Head of caudate nucleus (tissue), 42 donors: ENCODE data around the gene GFRA1.

ENCODE experiments used
- DNase-seq, 42 donors: peaks; one replicate each; pipeline versions ENCODE4 v3.0.0 to v3.0.0-alpha.2; 2020 to 2021; ENCODE audit warnings: mixed read lengths in 7 of 42
- intact Hi-C: fragments of 100-400 bp; cut with DNase I; formaldehyde crosslinking; loops from one replicate; pipeline ENCODE4 v1.15.0; 2022

GFRA1 gene

DNA sequence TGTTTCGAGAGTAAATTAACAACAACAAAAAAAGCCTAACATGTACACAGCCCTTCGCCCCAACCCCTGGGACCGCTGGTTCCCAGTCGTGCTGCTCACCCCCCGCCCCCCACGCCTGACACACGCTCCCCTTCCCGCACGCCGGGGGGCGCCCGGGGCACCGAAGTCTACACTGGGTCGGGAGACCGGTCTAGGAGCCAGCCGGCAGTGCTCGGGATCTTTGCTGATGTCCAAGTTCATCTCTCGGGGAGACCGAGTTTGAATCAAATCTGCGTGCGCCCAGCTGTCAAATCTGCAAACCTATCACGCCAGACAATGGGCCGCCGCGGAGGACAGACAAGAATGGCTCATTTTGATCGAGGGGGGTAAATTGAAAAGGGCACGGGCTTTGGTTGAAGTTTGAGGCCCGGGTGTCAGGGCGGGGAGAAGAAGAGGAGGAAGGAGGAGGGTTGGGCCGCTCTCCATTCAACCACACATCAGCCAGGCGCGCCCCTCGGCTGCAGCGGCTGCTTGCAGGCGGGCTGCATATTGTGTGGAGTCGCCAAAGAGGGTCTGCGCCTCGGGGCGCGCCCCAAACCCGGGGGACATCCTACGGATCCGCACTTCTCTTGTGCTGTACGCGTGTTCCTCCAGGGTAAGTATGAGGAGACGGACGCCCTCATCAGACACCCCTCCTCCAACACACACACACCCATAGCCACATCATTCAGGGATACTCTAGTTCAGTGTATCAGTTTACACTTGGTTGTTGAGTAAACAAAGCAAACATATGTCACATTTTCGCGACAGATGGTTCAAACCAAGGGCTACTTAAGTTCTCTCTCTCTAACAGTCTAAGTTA is 1.3 kb upstream of the GFRA1 start:
- intact Hi-C loops, result loop anchor here (5.0 kb wide), 1 partner anchor 162 kb away; no protein-coding TSS in a partner anchor
- DNase-seq, result peak in 35 of 42 donors; percentile 13 to 72 (median 48)

- peak in 34 of 42 donors; percentile 13 to 67 (median 35) for DNase-seq
- intact Hi-C loops, result loop anchor here (5.0 kb wide), 1 partner anchor 160 kb away; no protein-coding TSS in a partner anchor
Measured at GRCh38 chr10:116271593-116272439, 1.2 kb downstream of the GFRA1 start.

DNA sequence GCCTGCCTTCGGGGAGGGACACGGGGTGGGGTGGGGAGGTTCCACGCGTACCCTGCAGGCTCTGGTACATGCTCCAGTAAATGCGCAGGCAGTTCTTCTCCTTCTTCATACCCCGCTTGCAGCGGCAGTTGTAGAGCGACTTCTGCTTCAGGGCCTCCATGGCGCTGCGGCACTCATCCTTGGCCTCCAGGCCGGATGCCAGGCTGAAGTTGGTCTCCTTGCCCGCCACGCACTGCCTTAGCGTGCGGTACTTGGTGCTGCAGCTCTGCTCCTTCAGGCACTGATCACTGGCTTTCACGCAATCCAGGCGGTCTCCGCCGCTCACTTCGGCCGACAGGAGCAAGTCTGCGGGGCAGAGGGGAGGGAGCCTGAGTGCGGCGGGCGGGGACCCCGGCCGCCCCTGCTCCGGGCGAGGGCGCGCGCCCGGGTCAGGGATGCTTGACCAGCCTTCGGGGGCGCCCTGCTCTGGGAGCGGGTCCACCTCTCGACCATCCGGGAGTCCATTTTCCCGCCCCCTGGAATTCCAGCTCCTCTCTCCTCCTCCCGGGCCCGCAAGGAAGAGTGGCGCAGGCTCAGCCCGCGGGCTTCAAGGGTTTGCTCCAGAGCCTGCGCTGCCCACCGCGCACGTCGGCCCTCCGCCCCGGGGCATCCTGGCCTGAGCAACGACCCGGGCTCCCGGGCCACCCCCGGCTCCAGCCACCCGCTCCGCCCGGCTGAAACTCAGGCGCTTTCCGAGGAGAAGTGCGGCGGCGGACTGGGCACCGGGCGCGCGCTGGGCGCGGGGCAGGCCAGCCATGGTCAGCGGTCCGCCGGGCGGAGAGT is 2.0 kb downstream of the GFRA1 start:
- intact Hi-C loops, result loop anchor here (5.0 kb wide), 1 partner anchor 159 kb away; no protein-coding TSS in a partner anchor
- DNase-seq, result peak in 14 of 42 donors; percentile 12 to 44 (median 22)

- DNase-seq, result no peak
- intact Hi-C loops, result loop anchor here (5.0 kb wide), 1 partner anchor 158 kb away; no protein-coding TSS in a partner anchor
Measured at GRCh38 chr10:116270126-116270770, 2.8 kb downstream of the GFRA1 start.

- peak in 22 of 42 donors; percentile 20 to 64 (median 44) for DNase-seq
- intact Hi-C loops, result loop anchor here (5.0 kb wide), 1 partner anchor 157 kb away; no protein-coding TSS in a partner anchor
Measured at GRCh38 chr10:116269619-116270018, 3.4 kb downstream of the GFRA1 start.

DNA sequence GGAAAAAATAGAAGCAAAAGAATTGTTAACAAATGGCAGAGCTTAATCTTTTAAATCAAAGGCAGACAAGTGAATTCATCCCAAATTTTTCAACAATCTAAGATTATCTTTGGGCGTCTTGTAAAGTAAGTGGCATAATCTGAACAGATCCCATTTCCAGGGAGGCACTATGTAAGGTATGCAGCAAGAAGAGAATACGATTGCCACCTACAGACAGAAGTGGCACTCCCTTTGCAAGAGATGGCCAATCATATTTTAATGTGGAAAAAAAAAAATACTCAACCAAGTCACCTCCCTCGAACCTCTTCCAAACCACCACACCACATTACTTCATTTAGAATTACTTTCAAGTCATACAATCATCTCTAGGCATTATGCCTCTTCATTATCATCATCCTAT is 4.0 kb downstream of the GFRA1 start:
- peak in 4 of 42 donors; percentile 20 to 54 (median 32) for DNase-seq
- intact Hi-C loops, result no loop called here

- intact Hi-C loops, result no loop called here
Measured at GRCh38 chr10:116265686-116266085, 7.3 kb downstream of the GFRA1 start.

DNA sequence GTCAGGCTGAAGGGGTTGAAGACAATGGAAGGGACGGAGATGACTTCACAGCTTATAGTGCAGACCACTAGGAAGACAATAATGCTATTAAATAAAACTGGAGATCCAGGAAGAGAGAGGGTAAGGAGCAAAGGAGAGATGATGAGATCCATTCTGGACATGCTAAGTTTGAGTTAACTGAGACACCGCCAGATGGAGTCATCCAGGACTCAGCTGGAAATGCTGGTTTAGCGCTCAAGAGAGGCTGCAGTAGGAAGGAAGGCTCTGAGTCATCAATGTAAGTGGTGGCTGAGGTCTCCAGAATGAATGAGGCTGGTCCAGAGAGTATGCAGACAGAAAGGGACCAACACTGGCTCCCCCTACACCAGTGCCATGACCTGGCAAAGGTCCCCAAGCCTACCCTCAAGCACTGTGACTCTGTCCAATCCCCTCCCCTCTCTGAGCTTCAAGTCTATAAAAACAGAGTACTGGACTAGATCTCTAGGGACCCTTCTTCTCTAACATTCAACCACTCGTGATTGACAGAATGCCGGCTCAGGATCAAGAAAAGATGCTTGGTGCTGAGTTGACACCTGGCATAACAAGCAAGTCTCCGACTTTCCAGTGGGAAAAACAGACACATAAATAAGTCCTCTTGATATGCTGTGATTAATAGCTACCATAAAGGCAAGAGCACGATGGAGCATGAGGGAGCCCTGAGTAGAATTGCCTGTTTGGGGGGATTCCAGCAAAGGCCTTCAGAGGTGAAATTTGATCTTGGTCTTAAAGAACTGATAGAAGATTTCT is 8.9 kb downstream of the GFRA1 start:
- DNase-seq, result no peak
- intact Hi-C loops, result no loop called here

More at GRCh38 chr10:116265686-116266085, 7.3 kb downstream of the GFRA1 start:
- DNase-seq, result no peak

- DNase-seq, result no peak
- intact Hi-C loops, result no loop called here
Measured at GRCh38 chr10:116262678-116263077, 10.3 kb downstream of the GFRA1 start.

DNA sequence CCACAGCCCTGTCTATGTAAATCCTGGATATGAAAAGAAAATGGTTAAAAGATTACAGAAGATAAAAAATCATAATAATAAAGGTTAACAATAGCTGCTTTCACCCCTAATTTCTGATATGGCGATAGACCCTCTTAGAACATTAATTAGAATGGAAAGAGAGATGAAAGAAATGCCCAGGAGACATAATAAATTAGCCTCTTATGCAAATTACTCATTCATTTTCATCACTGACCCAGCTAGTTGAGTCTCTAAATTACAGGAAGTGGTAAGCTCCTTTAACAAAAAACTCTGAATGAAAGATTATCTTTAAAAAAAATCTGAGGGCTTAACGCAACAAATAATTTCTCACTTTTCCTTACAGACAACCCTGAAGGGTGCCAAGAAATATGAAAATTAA is 12.4 kb downstream of the GFRA1 start:
- DNase-seq, result no peak
- intact Hi-C loops, result no loop called here

DNA sequence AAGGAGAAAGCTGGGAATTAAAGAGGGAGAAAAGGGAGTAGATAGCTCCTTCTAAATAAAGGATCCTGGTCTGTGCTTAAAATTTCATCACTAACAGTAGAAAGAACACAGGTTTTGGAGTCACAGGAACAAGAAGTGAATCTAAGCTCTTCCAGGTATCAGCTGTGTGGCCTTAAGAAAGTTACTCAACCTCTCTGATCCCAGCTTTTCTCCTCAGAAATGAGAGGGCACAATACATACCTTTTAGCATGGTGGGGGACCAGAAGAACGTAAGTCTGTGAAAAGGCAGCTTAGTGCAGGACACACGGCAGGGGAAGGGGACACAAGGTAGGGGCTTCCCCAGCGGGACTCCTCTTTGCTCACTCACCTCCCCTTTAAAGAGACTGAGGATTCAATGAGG is 13.4 kb downstream of the GFRA1 start:
- intact Hi-C loops, result no loop called here
- DNase-seq, result no peak

- DNase-seq, result no peak
- intact Hi-C loops, result no loop called here
Measured at GRCh38 chr10:116257785-116258184, 15.2 kb downstream of the GFRA1 start.

DNA sequence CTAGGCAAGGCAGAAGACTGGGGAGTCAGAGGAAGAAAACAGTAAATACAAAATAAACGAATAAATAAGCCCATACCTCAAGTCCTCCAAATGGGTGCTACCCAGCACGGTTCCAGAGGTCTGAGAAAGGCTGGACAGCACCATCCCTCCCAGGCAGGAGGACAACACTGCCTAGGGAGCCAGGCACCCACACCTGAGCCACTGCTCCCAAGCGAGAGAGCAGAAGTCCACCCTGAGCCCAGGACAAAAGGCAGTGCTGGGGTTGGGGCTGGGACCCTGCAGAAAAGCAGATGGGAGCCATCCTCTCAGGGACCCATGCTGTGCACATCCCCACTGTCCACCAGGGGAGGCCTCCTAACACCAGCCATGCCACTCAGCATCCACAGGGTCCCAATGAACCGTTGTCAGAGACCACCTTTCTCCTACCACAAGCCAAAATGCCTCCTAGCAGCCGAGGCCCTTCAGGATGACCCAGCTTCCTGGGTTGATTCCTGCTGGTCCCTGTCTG is 16.2 kb downstream of the GFRA1 start:
- intact Hi-C loops, result no loop called here
- DNase-seq, result no peak

DNA sequence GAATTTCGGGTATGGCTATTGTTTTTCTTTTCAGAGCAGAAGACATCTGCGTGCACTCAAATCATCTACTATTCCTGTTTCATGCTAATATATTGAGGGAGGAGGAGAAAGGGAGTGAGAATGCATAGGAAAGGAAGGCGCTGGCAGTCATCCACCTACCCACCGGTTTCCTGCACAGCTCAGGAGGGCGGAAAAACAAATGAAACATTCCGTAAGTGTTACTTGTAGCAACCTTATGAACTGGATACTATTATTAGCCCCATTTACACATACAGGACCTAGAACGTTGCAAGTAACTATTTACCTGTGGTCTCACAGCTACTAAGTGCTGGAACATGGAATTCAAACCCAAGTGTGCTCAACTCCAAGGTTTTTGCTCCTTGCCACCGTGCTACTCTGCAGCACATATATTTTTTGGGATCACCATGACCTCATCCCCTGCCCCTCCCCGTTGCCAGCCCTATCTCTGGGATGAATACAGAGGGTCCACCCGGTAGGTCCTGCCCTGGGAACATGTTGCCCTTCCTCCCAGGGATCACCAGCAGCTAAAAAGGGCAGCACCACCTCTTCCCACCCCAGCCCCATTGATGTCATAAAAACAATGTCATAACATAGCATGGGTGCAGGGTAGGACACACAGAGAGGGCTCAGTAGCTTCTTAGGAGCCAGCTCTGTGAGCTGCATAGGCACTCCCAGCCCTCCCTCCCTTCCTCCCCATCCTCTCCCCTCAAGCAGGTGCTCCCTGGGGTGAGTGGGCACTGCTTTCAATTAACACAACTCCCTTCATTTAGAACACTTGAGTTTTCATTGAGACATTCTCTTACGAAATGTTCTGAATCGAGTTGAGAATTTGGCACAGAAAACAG is 16.9 kb downstream of the GFRA1 start:
- peak in 10 of 42 donors; percentile 12 to 61 (median 42) for DNase-seq
- intact Hi-C loops, result no loop called here

DNA sequence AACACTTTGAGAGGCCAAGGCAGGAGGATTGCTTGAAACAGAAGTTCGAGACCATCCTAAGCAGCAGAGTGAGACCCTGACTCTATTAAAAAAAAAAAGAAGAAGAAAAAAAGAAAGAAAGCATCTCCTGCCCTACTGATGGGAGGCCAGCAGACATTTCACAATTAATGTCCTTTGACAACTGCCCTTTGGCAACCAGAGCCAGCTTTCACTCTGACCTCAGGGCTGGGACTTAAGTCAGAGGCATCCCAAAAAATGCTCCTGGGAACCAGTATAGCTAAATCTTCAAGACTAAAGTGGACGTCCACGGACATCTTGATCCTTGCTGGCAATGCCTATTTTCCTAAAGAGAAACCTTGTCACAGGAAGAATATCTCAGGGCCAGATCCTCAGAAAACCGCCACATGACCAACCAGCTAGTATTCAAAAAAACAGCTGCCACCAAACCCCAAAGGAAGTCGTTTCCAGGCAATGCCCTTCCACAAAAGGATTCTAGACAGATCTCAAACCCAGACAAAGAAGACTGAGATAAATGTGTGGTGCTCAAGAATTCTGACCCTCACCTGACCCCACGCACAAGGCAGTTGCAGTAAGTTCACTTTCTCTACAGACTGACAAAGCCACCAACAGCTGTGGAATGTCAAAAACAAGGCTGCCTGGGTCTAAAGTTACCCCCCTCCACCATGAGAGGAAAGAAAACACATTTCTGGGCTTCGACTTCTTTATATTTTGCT is 18.4 kb downstream of the GFRA1 start:
- no peak for DNase-seq

GRCh38 chr10:116253716-116254115 is 19.3 kb downstream of the GFRA1 start:
- intact Hi-C loops, result no loop called here
- no peak for DNase-seq

More for the DNA sequence above, 18.4 kb downstream of the GFRA1 start:
- intact Hi-C loops, result no loop called here
